ENCODE data around the gene MISP3. TPM values are rescaled to one million over a fixed set of nuclear protein-coding genes. Genes with fewer than 3 reads are reported as not detected.

Gene MISP3
- total and polyA plus RNA-seq, 9 of the 15 experiments (the other 6 are each of a cell fraction or from before 2014, with no cell fraction given): 0.25 to 5.6 (median 1.6) TPM

DNA sequence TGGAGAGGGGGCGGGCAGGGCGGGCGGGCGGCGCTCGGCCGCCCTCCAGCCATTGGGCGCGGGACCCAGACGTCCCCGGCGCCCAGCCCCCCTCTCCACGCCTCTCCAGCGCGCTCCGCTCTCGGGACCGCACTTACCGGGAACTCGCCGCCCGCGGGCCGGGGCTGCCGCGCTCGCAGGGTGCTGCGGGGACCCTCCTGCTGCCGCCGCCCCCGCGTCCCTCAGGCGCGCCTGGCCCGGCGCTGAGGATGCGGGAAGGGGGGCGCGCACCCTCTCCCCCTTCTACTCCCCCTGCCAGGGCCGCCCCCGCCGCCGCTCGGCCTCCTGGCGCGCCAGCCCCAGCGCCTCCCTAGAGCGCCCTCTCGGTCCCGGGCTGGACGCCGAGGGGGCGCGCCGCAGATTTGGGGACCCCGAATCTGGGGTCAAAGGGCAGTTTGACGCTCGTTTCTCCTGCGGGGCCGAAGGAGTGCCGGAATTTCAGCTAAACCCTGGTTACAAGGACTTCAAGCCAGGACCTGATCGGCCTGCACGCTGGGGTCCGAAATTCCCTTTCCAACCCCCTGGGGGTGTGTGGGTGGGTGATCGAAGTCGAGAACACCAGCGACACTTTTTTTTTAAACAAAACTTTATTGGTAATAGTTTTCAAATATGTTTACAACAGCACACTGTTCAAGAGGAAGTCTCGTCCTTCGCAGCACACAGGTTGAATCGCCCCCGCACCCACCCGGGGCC lies 18.7 kb downstream of the MISP3 start (continued):
- TF ChIP-seq, protein P1, sequence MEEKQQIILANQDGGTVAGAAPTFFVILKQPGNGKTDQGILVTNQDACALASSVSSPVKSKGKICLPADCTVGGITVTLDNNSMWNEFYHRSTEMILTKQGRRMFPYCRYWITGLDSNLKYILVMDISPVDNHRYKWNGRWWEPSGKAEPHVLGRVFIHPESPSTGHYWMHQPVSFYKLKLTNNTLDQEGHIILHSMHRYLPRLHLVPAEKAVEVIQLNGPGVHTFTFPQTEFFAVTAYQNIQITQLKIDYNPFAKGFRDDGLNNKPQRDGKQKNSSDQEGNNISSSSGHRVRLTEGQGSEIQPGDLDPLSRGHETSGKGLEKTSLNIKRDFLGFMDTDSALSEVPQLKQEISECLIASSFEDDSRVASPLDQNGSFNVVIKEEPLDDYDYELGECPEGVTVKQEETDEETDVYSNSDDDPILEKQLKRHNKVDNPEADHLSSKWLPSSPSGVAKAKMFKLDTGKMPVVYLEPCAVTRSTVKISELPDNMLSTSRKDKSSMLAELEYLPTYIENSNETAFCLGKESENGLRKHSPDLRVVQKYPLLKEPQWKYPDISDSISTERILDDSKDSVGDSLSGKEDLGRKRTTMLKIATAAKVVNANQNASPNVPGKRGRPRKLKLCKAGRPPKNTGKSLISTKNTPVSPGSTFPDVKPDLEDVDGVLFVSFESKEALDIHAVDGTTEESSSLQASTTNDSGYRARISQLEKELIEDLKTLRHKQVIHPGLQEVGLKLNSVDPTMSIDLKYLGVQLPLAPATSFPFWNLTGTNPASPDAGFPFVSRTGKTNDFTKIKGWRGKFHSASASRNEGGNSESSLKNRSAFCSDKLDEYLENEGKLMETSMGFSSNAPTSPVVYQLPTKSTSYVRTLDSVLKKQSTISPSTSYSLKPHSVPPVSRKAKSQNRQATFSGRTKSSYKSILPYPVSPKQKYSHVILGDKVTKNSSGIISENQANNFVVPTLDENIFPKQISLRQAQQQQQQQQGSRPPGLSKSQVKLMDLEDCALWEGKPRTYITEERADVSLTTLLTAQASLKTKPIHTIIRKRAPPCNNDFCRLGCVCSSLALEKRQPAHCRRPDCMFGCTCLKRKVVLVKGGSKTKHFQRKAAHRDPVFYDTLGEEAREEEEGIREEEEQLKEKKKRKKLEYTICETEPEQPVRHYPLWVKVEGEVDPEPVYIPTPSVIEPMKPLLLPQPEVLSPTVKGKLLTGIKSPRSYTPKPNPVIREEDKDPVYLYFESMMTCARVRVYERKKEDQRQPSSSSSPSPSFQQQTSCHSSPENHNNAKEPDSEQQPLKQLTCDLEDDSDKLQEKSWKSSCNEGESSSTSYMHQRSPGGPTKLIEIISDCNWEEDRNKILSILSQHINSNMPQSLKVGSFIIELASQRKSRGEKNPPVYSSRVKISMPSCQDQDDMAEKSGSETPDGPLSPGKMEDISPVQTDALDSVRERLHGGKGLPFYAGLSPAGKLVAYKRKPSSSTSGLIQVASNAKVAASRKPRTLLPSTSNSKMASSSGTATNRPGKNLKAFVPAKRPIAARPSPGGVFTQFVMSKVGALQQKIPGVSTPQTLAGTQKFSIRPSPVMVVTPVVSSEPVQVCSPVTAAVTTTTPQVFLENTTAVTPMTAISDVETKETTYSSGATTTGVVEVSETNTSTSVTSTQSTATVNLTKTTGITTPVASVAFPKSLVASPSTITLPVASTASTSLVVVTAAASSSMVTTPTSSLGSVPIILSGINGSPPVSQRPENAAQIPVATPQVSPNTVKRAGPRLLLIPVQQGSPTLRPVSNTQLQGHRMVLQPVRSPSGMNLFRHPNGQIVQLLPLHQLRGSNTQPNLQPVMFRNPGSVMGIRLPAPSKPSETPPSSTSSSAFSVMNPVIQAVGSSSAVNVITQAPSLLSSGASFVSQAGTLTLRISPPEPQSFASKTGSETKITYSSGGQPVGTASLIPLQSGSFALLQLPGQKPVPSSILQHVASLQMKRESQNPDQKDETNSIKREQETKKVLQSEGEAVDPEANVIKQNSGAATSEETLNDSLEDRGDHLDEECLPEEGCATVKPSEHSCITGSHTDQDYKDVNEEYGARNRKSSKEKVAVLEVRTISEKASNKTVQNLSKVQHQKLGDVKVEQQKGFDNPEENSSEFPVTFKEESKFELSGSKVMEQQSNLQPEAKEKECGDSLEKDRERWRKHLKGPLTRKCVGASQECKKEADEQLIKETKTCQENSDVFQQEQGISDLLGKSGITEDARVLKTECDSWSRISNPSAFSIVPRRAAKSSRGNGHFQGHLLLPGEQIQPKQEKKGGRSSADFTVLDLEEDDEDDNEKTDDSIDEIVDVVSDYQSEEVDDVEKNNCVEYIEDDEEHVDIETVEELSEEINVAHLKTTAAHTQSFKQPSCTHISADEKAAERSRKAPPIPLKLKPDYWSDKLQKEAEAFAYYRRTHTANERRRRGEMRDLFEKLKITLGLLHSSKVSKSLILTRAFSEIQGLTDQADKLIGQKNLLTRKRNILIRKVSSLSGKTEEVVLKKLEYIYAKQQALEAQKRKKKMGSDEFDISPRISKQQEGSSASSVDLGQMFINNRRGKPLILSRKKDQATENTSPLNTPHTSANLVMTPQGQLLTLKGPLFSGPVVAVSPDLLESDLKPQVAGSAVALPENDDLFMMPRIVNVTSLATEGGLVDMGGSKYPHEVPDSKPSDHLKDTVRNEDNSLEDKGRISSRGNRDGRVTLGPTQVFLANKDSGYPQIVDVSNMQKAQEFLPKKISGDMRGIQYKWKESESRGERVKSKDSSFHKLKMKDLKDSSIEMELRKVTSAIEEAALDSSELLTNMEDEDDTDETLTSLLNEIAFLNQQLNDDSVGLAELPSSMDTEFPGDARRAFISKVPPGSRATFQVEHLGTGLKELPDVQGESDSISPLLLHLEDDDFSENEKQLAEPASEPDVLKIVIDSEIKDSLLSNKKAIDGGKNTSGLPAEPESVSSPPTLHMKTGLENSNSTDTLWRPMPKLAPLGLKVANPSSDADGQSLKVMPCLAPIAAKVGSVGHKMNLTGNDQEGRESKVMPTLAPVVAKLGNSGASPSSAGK (IDR thresholded peaks at IDR 0.05): no peak
- no peak for TF ChIP-seq C11orf30 (IDR thresholded peaks at IDR 0.05; ENCODE audit: low read depth)
- TF ChIP-seq, protein P2, sequence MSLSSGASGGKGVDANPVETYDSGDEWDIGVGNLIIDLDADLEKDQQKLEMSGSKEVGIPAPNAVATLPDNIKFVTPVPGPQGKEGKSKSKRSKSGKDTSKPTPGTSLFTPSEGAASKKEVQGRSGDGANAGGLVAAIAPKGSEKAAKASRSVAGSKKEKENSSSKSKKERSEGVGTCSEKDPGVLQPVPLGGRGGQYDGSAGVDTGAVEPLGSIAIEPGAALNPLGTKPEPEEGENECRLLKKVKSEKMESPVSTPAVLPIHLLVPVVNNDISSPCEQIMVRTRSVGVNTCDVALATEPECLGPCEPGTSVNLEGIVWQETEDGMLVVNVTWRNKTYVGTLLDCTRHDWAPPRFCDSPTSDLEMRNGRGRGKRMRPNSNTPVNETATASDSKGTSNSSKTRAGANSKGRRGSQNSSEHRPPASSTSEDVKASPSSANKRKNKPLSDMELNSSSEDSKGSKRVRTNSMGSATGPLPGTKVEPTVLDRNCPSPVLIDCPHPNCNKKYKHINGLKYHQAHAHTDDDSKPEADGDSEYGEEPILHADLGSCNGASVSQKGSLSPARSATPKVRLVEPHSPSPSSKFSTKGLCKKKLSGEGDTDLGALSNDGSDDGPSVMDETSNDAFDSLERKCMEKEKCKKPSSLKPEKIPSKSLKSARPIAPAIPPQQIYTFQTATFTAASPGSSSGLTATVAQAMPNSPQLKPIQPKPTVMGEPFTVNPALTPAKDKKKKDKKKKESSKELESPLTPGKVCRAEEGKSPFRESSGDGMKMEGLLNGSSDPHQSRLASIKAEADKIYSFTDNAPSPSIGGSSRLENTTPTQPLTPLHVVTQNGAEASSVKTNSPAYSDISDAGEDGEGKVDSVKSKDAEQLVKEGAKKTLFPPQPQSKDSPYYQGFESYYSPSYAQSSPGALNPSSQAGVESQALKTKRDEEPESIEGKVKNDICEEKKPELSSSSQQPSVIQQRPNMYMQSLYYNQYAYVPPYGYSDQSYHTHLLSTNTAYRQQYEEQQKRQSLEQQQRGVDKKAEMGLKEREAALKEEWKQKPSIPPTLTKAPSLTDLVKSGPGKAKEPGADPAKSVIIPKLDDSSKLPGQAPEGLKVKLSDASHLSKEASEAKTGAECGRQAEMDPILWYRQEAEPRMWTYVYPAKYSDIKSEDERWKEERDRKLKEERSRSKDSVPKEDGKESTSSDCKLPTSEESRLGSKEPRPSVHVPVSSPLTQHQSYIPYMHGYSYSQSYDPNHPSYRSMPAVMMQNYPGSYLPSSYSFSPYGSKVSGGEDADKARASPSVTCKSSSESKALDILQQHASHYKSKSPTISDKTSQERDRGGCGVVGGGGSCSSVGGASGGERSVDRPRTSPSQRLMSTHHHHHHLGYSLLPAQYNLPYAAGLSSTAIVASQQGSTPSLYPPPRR (CRISPR knock-in tag; IDR thresholded peaks at IDR 0.05; ENCODE audit: borderline replicate concordance): no peak
- peak; percentile 89 for TF ChIP-seq ZBTB1 (CRISPR knock-in tag; IDR thresholded peaks at IDR 0.05; ENCODE audit: borderline replicate concordance, low read depth)
- no peak for TF ChIP-seq BRD4 (IDR thresholded peaks at IDR 0.05)
- TF ChIP-seq ELF2 (CRISPR knock-in tag; IDR thresholded peaks at IDR 0.05): no peak
- TF ChIP-seq, protein P3, sequence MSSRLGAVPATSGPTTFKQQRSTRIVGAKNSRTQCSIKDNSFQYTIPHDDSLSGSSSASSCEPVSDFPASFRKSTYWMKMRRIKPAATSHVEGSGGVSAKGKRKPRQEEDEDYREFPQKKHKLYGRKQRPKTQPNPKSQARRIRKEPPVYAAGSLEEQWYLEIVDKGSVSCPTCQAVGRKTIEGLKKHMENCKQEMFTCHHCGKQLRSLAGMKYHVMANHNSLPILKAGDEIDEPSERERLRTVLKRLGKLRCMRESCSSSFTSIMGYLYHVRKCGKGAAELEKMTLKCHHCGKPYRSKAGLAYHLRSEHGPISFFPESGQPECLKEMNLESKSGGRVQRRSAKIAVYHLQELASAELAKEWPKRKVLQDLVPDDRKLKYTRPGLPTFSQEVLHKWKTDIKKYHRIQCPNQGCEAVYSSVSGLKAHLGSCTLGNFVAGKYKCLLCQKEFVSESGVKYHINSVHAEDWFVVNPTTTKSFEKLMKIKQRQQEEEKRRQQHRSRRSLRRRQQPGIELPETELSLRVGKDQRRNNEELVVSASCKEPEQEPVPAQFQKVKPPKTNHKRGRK (tag; IDR thresholded peaks at IDR 0.05): no peak
- TF ChIP-seq SMARCB1 (IDR thresholded peaks at IDR 0.05; ENCODE audit: insufficient read length, low read depth): no peak
- peak; percentile 63 to 86; a peak in 3 of 4 replicates for TF ChIP-seq NONO (IDR thresholded peaks at IDR 0.05; ENCODE audit: low read depth in 2 of 2, low read length in 1 of 2)
